ENCODE measurements around the gene ACOXL. TPM values are rescaled to one million over a fixed set of nuclear protein-coding genes. Genes with fewer than 3 reads are reported as not detected.

The ACOXL gene
- total RNA-seq, 1 donor = not detected

GRCh38 chr2:110717734-110718133, 14.6 kb upstream of the ACOXL start:
- no peak for TF ChIP-seq CTCF (IDR thresholded peaks at IDR 0.05; ENCODE audit: extremely low read depth, low read depth, low read length)
- H4K20me1 ChIP-seq (ENCODE audit: insufficient read depth, low read length) = no peaks in the 10 kb centered on the region
- DNase-seq (ENCODE audit: insufficient read length, low spot score, missing footprints) = no peak

GRCh38 chr2:110718382-110718781, 14.0 kb upstream of the ACOXL start:
- H4K20me1 ChIP-seq (ENCODE audit: insufficient read depth, low read length) = no peaks in the 10 kb centered on the region
- peaks cover 5% of the 10 kb centered on the region for H3K4me1 ChIP-seq (ENCODE audit: insufficient read depth, low read length)
- no peak overlapping the region for H3K27ac ChIP-seq (ENCODE audit: low read depth, low read length)
- no peak for TF ChIP-seq CTCF (IDR thresholded peaks at IDR 0.05; ENCODE audit: extremely low read depth, low read depth, low read length)
- no peaks in the 10 kb centered on the region for H3K9me3 ChIP-seq (ENCODE audit: low read depth, low read length)
- peaks cover 61% of the 10 kb centered on the region for H3K27me3 ChIP-seq (ENCODE audit: insufficient read depth, low read length)
- H2AFZ ChIP-seq (ENCODE audit: low read length) = no peak overlapping the region
- no peaks in the 10 kb centered on the region for H3K36me3 ChIP-seq (ENCODE audit: insufficient read depth, low read length)
- H3K79me2 ChIP-seq (ENCODE audit: insufficient read depth, low read length) = no peaks in the 10 kb centered on the region
- H3K4me3 ChIP-seq (ENCODE audit: insufficient read depth, low read length) = no peak overlapping the region
- no peak overlapping the region for H3K4me2 ChIP-seq (ENCODE audit: insufficient read depth, low read length)
- DNase-seq (ENCODE audit: insufficient read length, low spot score, missing footprints) = no peak

More at GRCh38 chr2:110717734-110718133, 14.6 kb upstream of the ACOXL start:
- no peak overlapping the region for H3K27ac ChIP-seq (ENCODE audit: low read depth, low read length)
- H3K4me2 ChIP-seq (ENCODE audit: insufficient read depth, low read length) = no peak overlapping the region
- no peaks in the 10 kb centered on the region for H3K9me3 ChIP-seq (ENCODE audit: low read depth, low read length)
- peaks cover 5% of the 10 kb centered on the region for H3K4me1 ChIP-seq (ENCODE audit: insufficient read depth, low read length)
- H3K36me3 ChIP-seq (ENCODE audit: insufficient read depth, low read length) = no peaks in the 10 kb centered on the region
- peaks cover 62% of the 10 kb centered on the region for H3K27me3 ChIP-seq (ENCODE audit: insufficient read depth, low read length)
- no peak overlapping the region for H3K4me3 ChIP-seq (ENCODE audit: insufficient read depth, low read length)
- no peaks in the 10 kb centered on the region for H3K79me2 ChIP-seq (ENCODE audit: insufficient read depth, low read length)
- H2AFZ ChIP-seq (ENCODE audit: low read length) = no peak overlapping the region

- Histone ChIP-seq H3K79me2 (ENCODE audit: insufficient read depth, low read length) (no peaks in the 10 kb centered on the region), H3K4me2 (ENCODE audit: insufficient read depth, low read length) (no peak overlapping the region), H2AFZ (ENCODE audit: low read length) (no peak overlapping the region), H3K27ac (ENCODE audit: low read depth, low read length) (no peak overlapping the region), H3K4me3 (ENCODE audit: insufficient read depth, low read length) (no peak overlapping the region), H3K9me3 (ENCODE audit: low read depth, low read length) (no peaks in the 10 kb centered on the region), H3K27me3 (ENCODE audit: insufficient read depth, low read length) (peaks cover 61% of the 10 kb centered on the region), H3K4me1 (ENCODE audit: insufficient read depth, low read length) (peaks cover 5% of the 10 kb centered on the region), H3K36me3 (ENCODE audit: insufficient read depth, low read length) (no peaks in the 10 kb centered on the region), H4K20me1 (ENCODE audit: insufficient read depth, low read length) (no peaks in the 10 kb centered on the region)
- DNase-seq (ENCODE audit: insufficient read length, low spot score, missing footprints) = no peak
- no peak for TF ChIP-seq CTCF (IDR thresholded peaks at IDR 0.05; ENCODE audit: extremely low read depth, low read depth, low read length)
These were observed 13.4 kb upstream of the ACOXL start for GRCh38 chr2:110718990-110719389.

- Histone ChIP-seq H3K36me3 (ENCODE audit: insufficient read depth, low read length) (no peaks in the 10 kb centered on the region), H3K4me3 (ENCODE audit: insufficient read depth, low read length) (no peak overlapping the region), H4K20me1 (ENCODE audit: insufficient read depth, low read length) (no peaks in the 10 kb centered on the region), H3K79me2 (ENCODE audit: insufficient read depth, low read length) (no peaks in the 10 kb centered on the region), H3K9me3 (ENCODE audit: low read depth, low read length) (no peaks in the 10 kb centered on the region), H3K4me2 (ENCODE audit: insufficient read depth, low read length) (no peak overlapping the region), H2AFZ (ENCODE audit: low read length) (no peak overlapping the region), H3K27ac (ENCODE audit: low read depth, low read length) (no peak overlapping the region), H3K4me1 (ENCODE audit: insufficient read depth, low read length) (peaks cover 5% of the 10 kb centered on the region), H3K27me3 (ENCODE audit: insufficient read depth, low read length) (peaks cover 55% of the 10 kb centered on the region)
- no peak for DNase-seq (ENCODE audit: insufficient read length, low spot score, missing footprints)
- no peak for TF ChIP-seq CTCF (IDR thresholded peaks at IDR 0.05; ENCODE audit: extremely low read depth, low read depth, low read length)
These were observed 11.8 kb upstream of the ACOXL start for GRCh38 chr2:110720547-110720946.
